SK-N-SH treated with all-trans-retinoic acid at 6 μM for 48 hours (cell line): ENCODE results near the gene LYPD1.
A peak's percentile ranks its signal among the peaks of the same experiment; 100 is the strongest.

Source experiments
- ATAC-seq: fragments of 200-7000 bp; cut with Tn5 transposase; 3 replicates; pipeline ENCODE4 v1.9.1; 2020; ENCODE audit warnings: mild to moderate bottlenecking, moderate library complexity
- CREB5 ChIP-seq: fragments of 250-450 bp; sonication (Bioruptor Pico); IDR thresholded peaks from 2 replicates; pipeline ENCODE4 v1.5.1; 2020; ENCODE audit warnings: low read depth, mild to moderate bottlenecking, moderate library complexity
- CSDC2 ChIP-seq: fragments of 250-450 bp; sonication (Bioruptor Pico); IDR thresholded peaks from 2 replicates; pipeline ENCODE4 v1.5.0; 2020; ENCODE audit warnings: mild to moderate bottlenecking, moderate library complexity
- ESRRG ChIP-seq: fragments of 250-450 bp; sonication (Bioruptor Pico); IDR thresholded peaks from 2 replicates; pipeline ENCODE4 v1.6.1; 2021; ENCODE audit warnings: mild to moderate bottlenecking
- GLIS3 ChIP-seq: fragments of 250-450 bp; sonication (Bioruptor Pico); IDR thresholded peaks from 2 replicates; pipeline ENCODE4 v1.5.0; 2020; ENCODE audit warnings: mild to moderate bottlenecking, moderate library complexity
- ISL1 ChIP-seq: fragments of 250-450 bp; sonication (Bioruptor Pico); IDR thresholded peaks from 2 replicates; pipeline ENCODE4 v2.1.2; 2022; ENCODE audit warnings: mild to moderate bottlenecking, moderate library complexity
- OSR1 ChIP-seq: fragments of 250-450 bp; sonication (Bioruptor Pico); IDR thresholded peaks from 2 replicates; pipeline ENCODE4 v1.8.0; 2022; ENCODE audit warnings: moderate library complexity, mild to moderate bottlenecking, inconsistent platforms
- PPARA ChIP-seq: fragments of 250-450 bp; sonication (Bioruptor Pico); IDR thresholded peaks from 2 replicates; pipeline ENCODE4 v1.5.0; 2020; ENCODE audit warnings: mild to moderate bottlenecking, borderline replicate concordance
- RARB ChIP-seq: fragments of 250-450 bp; sonication (Bioruptor Pico); IDR thresholded peaks from 2 replicates; pipeline ENCODE4 v1.8.0; 2021; ENCODE audit warnings: mild to moderate bottlenecking, moderate library complexity
- SNAI2 ChIP-seq: fragments of 250-450 bp; sonication (Bioruptor Pico); IDR thresholded peaks from 2 replicates; pipeline ENCODE4 v1.5.0; 2020; ENCODE audit warnings: mild to moderate bottlenecking, moderate library complexity
- TCF4 ChIP-seq: fragments of 250-450 bp; sonication (Bioruptor Pico); IDR thresholded peaks from 2 replicates; pipeline ENCODE4 v1.8.0; 2021; ENCODE audit warnings: mild to moderate bottlenecking, moderate library complexity, borderline replicate concordance
- TOX ChIP-seq: fragments of 250-450 bp; sonication (Bioruptor Pico); IDR thresholded peaks from 2 replicates; pipeline ENCODE4 v1.8.0; 2021; ENCODE audit warnings: mild to moderate bottlenecking, moderate library complexity, borderline replicate concordance
- TSHZ2 ChIP-seq: fragments of 250-450 bp; sonication (Bioruptor Pico); IDR thresholded peaks from 2 replicates; pipeline ENCODE4 v1.5.0; 2020; ENCODE audit warnings: mild to moderate bottlenecking, moderate library complexity
- ZC3H10 ChIP-seq: fragments of 250-450 bp; sonication (Bioruptor Pico); IDR thresholded peaks from 2 replicates; pipeline ENCODE4 v1.5.1; 2021; ENCODE audit warnings: mild to moderate bottlenecking, moderate library complexity
- ZFP30 ChIP-seq: fragments of 450-650 bp; formaldehyde crosslinking; IDR thresholded peaks from 2 replicates; pipeline ENCODE4 v1.5.0; 2022; ENCODE audit warnings: mild to moderate bottlenecking, moderate library complexity
- ZNF565 ChIP-seq: fragments of 450-650 bp; formaldehyde crosslinking; conservative IDR thresholded peaks from 2 replicates; pipeline ENCODE4 v1.5.0; 2020; ENCODE audit warnings: low read depth, mild to moderate bottlenecking, moderate library complexity
- ZNF70 ChIP-seq: fragments of 450-650 bp; formaldehyde crosslinking; IDR thresholded peaks from 2 replicates; pipeline ENCODE4 v1.5.0; 2020; ENCODE audit warnings: mild to moderate bottlenecking, moderate library complexity
- ZNF8 ChIP-seq: fragments of 450-650 bp; formaldehyde crosslinking; IDR thresholded peaks from 2 replicates; pipeline ENCODE4 v1.5.0; 2020; ENCODE audit warnings: mild to moderate bottlenecking, moderate library complexity
- TF ChIP-seq, protein P1 (sequence below): fragments of 250-450 bp; sonication (Bioruptor Pico); IDR thresholded peaks from 2 replicates; pipeline ENCODE4 v1.5.1; 2021; ENCODE audit warnings: mild to moderate bottlenecking, moderate library complexity

Gene LYPD1

GRCh38 chr2:132654968-132655367, 15.0 kb downstream of the LYPD1 start (continued):
- TF ChIP-seq ZNF70 (CRISPR knock-in tag) = no peak

DNA sequence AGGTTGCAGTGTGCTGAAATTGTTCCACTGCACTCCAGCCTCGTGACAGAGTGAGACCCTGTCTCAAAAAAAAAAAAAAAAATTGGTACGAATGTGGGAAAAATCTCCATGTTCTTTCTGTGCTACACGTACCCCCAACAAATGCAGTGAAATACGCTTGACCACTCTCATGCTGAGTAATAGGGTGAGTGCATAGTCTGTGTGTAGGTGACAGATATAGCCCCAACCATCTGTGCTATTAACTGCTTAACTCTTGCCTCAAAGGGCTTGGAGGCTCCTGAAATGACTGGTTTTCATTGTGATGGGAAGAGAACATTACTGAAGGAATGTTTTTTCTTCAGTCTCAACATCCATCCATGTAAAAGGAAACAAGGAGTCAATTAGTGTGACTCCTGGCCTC, 15.7 kb downstream of the LYPD1 start:
- no peak for TF ChIP-seq ZFP30 (CRISPR knock-in tag)
- TF ChIP-seq RARB = no peak
- no peak for TF ChIP-seq PPARA (CRISPR knock-in tag)
- no peak for TF ChIP-seq ISL1
- TF ChIP-seq TOX = no peak
- TF ChIP-seq, all 23 proteins: peak for 0

GRCh38 chr2:132652474-132652873, 17.5 kb downstream of the LYPD1 start:
- no peak for TF ChIP-seq ZNF565
- no peak for TF ChIP-seq ESRRG (CRISPR knock-in tag)
- no peak for TF ChIP-seq GLIS3 (CRISPR knock-in tag)
- TF ChIP-seq OSR1 (CRISPR knock-in tag) = no peak
- no peak for TF ChIP-seq ZC3H10 (CRISPR knock-in tag)
- no peak for TF ChIP-seq TSHZ2
- no peak for TF ChIP-seq ZNF8 (CRISPR knock-in tag)
- TF ChIP-seq, protein P1, sequence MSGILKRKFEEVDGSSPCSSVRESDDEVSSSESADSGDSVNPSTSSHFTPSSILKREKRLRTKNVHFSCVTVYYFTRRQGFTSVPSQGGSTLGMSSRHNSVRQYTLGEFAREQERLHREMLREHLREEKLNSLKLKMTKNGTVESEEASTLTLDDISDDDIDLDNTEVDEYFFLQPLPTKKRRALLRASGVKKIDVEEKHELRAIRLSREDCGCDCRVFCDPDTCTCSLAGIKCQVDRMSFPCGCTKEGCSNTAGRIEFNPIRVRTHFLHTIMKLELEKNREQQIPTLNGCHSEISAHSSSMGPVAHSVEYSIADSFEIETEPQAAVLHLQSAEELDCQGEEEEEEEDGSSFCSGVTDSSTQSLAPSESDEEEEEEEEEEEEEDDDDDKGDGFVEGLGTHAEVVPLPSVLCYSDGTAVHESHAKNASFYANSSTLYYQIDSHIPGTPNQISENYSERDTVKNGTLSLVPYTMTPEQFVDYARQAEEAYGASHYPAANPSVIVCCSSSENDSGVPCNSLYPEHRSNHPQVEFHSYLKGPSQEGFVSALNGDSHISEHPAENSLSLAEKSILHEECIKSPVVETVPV (CRISPR knock-in tag) = no peak
- no peak for TF ChIP-seq ZNF70 (CRISPR knock-in tag)
- TF ChIP-seq TOX = no peak
- no peak for TF ChIP-seq TCF4
- no peak for TF ChIP-seq ZFP30 (CRISPR knock-in tag)
- TF ChIP-seq RARB = no peak

More for the DNA sequence above, 15.7 kb downstream of the LYPD1 start:
- ATAC-seq = no peak

DNA sequence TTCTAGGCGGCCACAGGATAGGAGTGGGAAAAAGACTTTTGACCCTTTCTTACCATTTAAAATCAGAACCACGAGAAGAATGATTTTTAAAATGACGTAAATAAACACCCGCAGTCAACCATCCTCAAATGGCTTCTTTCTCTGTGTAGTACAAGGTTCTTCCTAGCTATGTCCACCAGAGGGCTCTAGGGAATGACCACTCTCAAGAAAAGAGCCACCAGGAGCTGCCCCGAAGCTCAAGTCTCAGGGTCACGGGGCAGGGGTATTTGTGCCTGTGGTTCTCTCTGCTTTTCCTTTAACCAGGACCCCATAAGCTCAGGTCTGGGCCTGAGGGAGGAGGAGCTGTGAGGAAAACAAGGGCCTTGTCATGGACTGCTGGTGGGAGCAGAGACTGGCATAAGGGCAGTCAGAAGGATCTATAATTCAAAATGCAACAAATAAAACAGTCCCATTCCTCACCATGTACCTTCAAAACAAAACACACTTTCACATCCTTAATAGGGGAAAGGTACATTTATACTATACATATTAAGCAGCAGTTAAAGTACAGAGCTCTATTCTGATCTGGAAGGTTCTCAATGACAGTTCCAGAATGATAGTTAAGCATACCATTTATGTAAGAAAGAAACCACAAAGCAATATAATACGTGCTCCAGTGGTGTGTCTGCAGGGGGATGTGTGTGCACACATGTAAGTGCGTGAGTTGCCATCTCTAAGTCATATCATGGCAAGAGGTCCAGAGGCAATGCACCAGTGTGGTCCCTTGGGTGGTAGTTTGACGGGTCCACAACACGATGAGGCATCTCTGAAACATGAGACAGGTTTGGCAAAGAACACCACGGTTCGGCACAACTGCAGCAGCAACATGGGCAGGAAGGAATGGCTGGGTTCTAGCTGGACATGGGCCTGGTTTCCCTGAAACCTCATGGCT, 18.6 kb downstream of the LYPD1 start:
- peak; percentile 99 for ATAC-seq
- TF ChIP-seq TSHZ2 = no peak

More at GRCh38 chr2:132652474-132652873, 17.5 kb downstream of the LYPD1 start:
- ATAC-seq = no peak

DNA sequence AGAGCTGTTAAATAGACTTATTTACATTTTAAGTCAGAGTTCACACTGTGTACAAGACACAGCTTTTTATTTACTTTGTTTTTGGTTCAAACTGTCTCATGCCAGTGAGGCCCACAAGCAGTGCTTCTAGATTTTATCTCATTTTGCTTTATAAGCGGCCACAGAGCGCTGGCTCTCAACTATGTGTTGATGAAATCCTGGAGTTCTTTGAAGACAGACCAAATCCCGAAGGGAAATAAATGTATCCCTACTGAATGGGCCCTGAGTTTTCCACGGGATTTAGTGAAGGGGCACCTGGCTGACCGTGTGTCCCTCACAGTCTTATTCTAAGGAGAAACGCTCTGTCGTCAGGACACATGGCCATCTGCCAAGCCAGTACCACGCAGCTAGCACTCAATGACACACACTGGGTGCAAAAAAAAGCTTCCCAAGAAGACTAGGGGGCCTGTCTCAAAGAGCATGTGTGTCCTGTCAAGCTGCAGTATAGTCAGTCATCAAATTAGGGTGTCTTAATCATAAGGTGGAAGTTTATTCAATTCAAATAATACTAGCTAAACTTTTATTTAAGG, 23.4 kb downstream of the LYPD1 start:
- no peak for ATAC-seq
- TF ChIP-seq TOX (no peak), RARB (no peak), TSHZ2 (no peak), ZNF70 (CRISPR knock-in tag) (no peak), ZFP30 (CRISPR knock-in tag) (no peak), CSDC2 (CRISPR knock-in tag) (no peak), CREB5 (CRISPR knock-in tag) (no peak), ESRRG (CRISPR knock-in tag) (no peak), PPARA (CRISPR knock-in tag) (no peak), GLIS3 (CRISPR knock-in tag) (no peak), SNAI2 (no peak)
- TF ChIP-seq, protein P1 (CRISPR knock-in tag) = no peak
